NT2/D1 (cell line): ENCODE results near the gene OR51B5.

ENCODE experiments used
- SUZ12 ChIP-seq: IDR thresholded peaks from 2 replicates; pipeline ENCODE4 v1.6.1; 2011; ENCODE audit not compliant: insufficient read length, insufficient read depth; ENCODE audit errors: extremely low read depth
- YY1 ChIP-seq: IDR thresholded peaks from 2 replicates; pipeline ENCODE4 v1.6.1; 2011; ENCODE audit not compliant: insufficient read length, insufficient read depth
- ZNF274 ChIP-seq: IDR thresholded peaks from 2 replicates; pipeline ENCODE4 v1.6.1; 2011; ENCODE audit warnings: mild to moderate bottlenecking, low read depth, low read length

- TF ChIP-seq YY1 = no peak
- TF ChIP-seq SUZ12 = no peak
- TF ChIP-seq ZNF274 = no peak
Observed at GRCh38 chr11:5300251-5300650, 43.1 kb downstream of the OR51B5 start.
